Neural progenitor cell (in vitro differentiated cells): Measurements from ENCODE around the gene EGR4.

Experiments used
- CTCF ChIP-seq: fragments of 200-600 bp; sonication (generic); IDR thresholded peaks from 2 replicates; pipeline ENCODE4 v1.5.1; 2017; ENCODE audit warnings: antibody characterized with exemption, mild to moderate bottlenecking
- EZH2 ChIP-seq: fragments of 200-600 bp; sonication (generic); IDR thresholded peaks from 2 replicates; pipeline ENCODE4 v1.6.1; 2017; ENCODE audit warnings: antibody characterized with exemption, mild to moderate bottlenecking, moderate library complexity
- EZH2phosphoT487 ChIP-seq: fragments of 200-600 bp; sonication (generic); IDR thresholded peaks from 2 replicates; pipeline ENCODE4 v1.6.1; 2017; ENCODE audit warnings: antibody characterized with exemption

GRCh38 chr2:73285159-73285739, 8.1 kb downstream of the EGR4 start:
- TF ChIP-seq CTCF (no peak), EZH2 (no peak), EZH2phosphoT487 (no peak)
